ENCODE measurements around the gene FLNC.

GRCh38 chr7:128882134-128882533 lies 51.9 kb downstream of the FLNC start:
- TF ChIP-seq CTCF (conservative IDR thresholded peaks at IDR 0.05; ENCODE audit: low read length): no peak
- no peak for TF ChIP-seq EZH2phosphoT487 (IDR thresholded peaks at IDR 0.05; ENCODE audit: borderline replicate concordance)
